Glutamatergic neuron (in vitro differentiated cells): Measurements from ENCODE around the gene RHOBTB3. TPM values are rescaled to one million over a fixed set of nuclear protein-coding genes. Genes with fewer than 3 reads are reported as not detected.

Experiments used
- DNase-seq: peaks from one replicate; pipeline ENCODE4 v3.0.0; 2022
- H3K27ac Mint-ChIP-seq: one replicate; pipeline ENCODE4 v1.8.0; 2020; ENCODE audit warnings: mild to moderate bottlenecking, mixed read lengths, inconsistent platforms; ENCODE audit not compliant: unreplicated experiment
- H3K27me3 Mint-ChIP-seq: one replicate; pipeline ENCODE4 v1.8.0; 2020; ENCODE audit warnings: mild to moderate bottlenecking, moderate library complexity, mixed read lengths, inconsistent platforms; ENCODE audit not compliant: unreplicated experiment
- H3K36me3 Mint-ChIP-seq: one replicate; pipeline ENCODE4 v1.8.0; 2020; ENCODE audit warnings: mild to moderate bottlenecking, mixed read lengths, inconsistent platforms; ENCODE audit not compliant: unreplicated experiment
- H3K4me1 Mint-ChIP-seq: one replicate; pipeline ENCODE4 v1.8.0; 2020; ENCODE audit warnings: mild to moderate bottlenecking, low read depth, mixed read lengths, inconsistent platforms; ENCODE audit not compliant: unreplicated experiment
- H3K4me3 Mint-ChIP-seq: one replicate; pipeline ENCODE4 v1.8.0; 2020; ENCODE audit warnings: mild to moderate bottlenecking, mixed read lengths, inconsistent platforms; ENCODE audit not compliant: unreplicated experiment
- H3K9me3 Mint-ChIP-seq: one replicate; pipeline ENCODE4 v1.8.0; 2020; ENCODE audit warnings: mild to moderate bottlenecking, moderate library complexity, mixed read lengths, inconsistent platforms; ENCODE audit not compliant: unreplicated experiment
- CTCF ChIP-seq: fragments of 200-600 bp; sonication (generic); IDR thresholded peaks from one replicate; pipeline ENCODE4 v1.5.0; 2021; ENCODE audit not compliant: partially characterized antibody, unreplicated experiment
- total RNA-seq: library from RNA; stranded (reverse); fragmentation: NEBNext Ultra II Directional; extraction: Animal tissue kit (Norgen Biotek cat#: 25700); gene quantifications from one replicate; pipeline ENCODE4 v1.2.1, GENCODE V29; 2021; ENCODE audit not compliant: unreplicated experiment

RHOBTB3 gene
- total RNA-seq, 1 donor from 2014 or later, result 39.0 TPM

- no peak for TF ChIP-seq CTCF
- H3K4me1 Mint-ChIP-seq, result no peaks in the 10 kb centered on the region
- no peak overlapping the region for H3K27ac Mint-ChIP-seq
- no peaks in the 10 kb centered on the region for H3K9me3 Mint-ChIP-seq
- DNase-seq, result no peak
- peaks cover 2% of the 10 kb centered on the region for H3K27me3 Mint-ChIP-seq
- H3K4me3 Mint-ChIP-seq, result no peak overlapping the region
- H3K36me3 Mint-ChIP-seq, result peaks cover 6% of the 10 kb centered on the region
Observed at GRCh38 chr5:95743232-95743631, 12.1 kb downstream of the RHOBTB3 start.

GRCh38 chr5:95743877-95744276 lies 12.7 kb downstream of the RHOBTB3 start:
- Mint-ChIP-seq H3K4me3 (no peak overlapping the region), H3K36me3 (peaks cover 4% of the 10 kb centered on the region), H3K4me1 (no peaks in the 10 kb centered on the region), H3K27ac (no peak overlapping the region), H3K27me3 (peaks cover 2% of the 10 kb centered on the region), H3K9me3 (no peaks in the 10 kb centered on the region)
- DNase-seq, result no peak
- no peak for TF ChIP-seq CTCF

- H3K27me3 Mint-ChIP-seq, result peaks cover 2% of the 10 kb centered on the region
- H3K36me3 Mint-ChIP-seq, result no peaks in the 10 kb centered on the region
- no peak overlapping the region for H3K4me3 Mint-ChIP-seq
- DNase-seq, result no peak
- H3K27ac Mint-ChIP-seq, result no peak overlapping the region
- H3K4me1 Mint-ChIP-seq, result no peaks in the 10 kb centered on the region
- no peak for TF ChIP-seq CTCF
- no peaks in the 10 kb centered on the region for H3K9me3 Mint-ChIP-seq
Observed at GRCh38 chr5:95746194-95746593, 15.1 kb downstream of the RHOBTB3 start.

GRCh38 chr5:95746722-95747679 lies 15.9 kb downstream of the RHOBTB3 start:
- no peak for DNase-seq
- peaks cover 2% of the 10 kb centered on the region for H3K27me3 Mint-ChIP-seq
- TF ChIP-seq CTCF, result no peak
- no peak overlapping the region for H3K27ac Mint-ChIP-seq
- no peaks in the 10 kb centered on the region for H3K36me3 Mint-ChIP-seq
- no peaks in the 10 kb centered on the region for H3K4me1 Mint-ChIP-seq
- H3K4me3 Mint-ChIP-seq, result no peak overlapping the region
- no peaks in the 10 kb centered on the region for H3K9me3 Mint-ChIP-seq

GRCh38 chr5:95748133-95748532 lies 17.0 kb downstream of the RHOBTB3 start:
- no peak overlapping the region for H3K4me3 Mint-ChIP-seq
- DNase-seq, result no peak
- H3K4me1 Mint-ChIP-seq, result no peaks in the 10 kb centered on the region
- peaks cover 2% of the 10 kb centered on the region for H3K27me3 Mint-ChIP-seq
- H3K27ac Mint-ChIP-seq, result no peak overlapping the region
- no peaks in the 10 kb centered on the region for H3K36me3 Mint-ChIP-seq
- no peaks in the 10 kb centered on the region for H3K9me3 Mint-ChIP-seq
- no peak for TF ChIP-seq CTCF
